ENCODE results near the gene GPR132.

DNA sequence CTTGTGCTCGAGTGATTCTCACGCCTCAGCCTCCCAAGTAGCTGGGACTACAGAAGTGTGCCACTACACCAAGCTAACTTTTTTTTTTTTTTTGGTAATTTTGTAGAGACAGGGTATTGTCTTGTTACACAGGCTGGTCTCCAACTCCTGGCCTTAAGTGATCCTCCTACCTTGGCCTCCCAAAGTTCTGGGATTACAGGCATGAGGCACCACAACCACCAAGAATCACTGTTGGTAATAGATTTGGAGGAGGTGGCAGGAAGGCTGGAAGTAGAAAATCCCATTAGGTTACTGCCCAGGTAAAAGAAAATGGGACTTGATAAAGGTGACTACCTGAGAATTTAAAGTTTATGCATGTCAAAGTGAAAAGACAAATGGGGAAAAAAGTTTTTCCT lies 43.0 kb downstream of the GPR132 start:
- no peak for TF ChIP-seq POLR2A (IDR thresholded peaks at IDR 0.05)
- TF ChIP-seq CTCF (IDR thresholded peaks at IDR 0.05), result no peak
- no peak for TF ChIP-seq EP300 (IDR thresholded peaks at IDR 0.05)
- TF ChIP-seq POLR2AphosphoS5 (IDR thresholded peaks at IDR 0.05), result no peak
